GM19025 (cell line): ENCODE data around the gene KLHDC3.
"Not testable (repeated sequence)": the region's sequence is repeated elsewhere in the genome, so short reads cannot be mapped to it uniquely, and the experiment has no call there.

Experiments used
- ATAC-seq: cut with Tn5 transposase; IDR thresholded peaks from one replicate; pipeline ENCODE4 v1.9.1; 2021; ENCODE audit warnings: mild to moderate bottlenecking, low read depth, moderate library complexity; ENCODE audit not compliant: unreplicated experiment

KLHDC3 gene

DNA sequence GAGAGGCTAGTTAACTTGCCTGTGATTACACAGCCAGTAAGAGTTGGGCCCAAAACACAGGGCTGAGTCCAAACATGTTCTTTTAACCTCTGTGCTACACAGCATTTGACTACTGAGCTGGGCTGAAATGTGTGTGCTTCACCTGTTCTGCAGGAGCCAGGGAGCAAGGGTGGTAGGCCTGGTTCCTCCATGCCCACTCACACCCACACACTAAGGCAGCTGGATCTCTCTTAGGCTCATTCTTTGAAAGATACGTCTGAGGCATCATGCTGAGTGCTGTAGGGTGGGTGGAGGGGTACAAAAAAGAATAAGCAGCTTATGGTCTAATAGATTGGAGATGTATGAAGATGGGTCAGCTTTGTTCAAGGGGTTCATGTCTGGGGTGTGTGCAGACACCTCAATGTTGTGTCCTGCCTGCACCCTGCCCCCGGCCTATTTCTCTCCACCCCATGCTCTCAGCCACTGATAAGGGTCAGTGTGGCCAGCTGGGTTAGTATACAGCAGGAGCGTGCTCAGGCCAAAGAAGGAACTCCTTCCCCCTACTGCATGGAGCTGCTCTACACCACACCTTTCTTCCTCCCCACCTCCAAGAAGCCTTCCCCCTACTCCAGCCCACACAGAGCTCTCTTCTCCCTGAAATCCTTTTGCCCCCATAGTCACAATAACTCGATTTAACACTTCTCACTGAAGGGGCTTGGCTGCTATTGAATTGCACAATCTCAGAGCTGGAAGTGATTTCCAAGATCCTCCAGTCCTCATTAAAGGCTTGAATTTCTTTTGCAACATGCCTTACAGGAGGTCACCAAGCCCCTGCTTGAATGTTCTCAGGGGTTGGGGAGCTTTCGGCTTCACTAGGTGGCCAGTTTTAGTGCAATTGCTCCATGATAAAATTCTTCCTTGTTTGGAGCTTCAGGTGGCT, 26.3 kb upstream of the KLHDC3 start:
- ATAC-seq = no peak

DNA sequence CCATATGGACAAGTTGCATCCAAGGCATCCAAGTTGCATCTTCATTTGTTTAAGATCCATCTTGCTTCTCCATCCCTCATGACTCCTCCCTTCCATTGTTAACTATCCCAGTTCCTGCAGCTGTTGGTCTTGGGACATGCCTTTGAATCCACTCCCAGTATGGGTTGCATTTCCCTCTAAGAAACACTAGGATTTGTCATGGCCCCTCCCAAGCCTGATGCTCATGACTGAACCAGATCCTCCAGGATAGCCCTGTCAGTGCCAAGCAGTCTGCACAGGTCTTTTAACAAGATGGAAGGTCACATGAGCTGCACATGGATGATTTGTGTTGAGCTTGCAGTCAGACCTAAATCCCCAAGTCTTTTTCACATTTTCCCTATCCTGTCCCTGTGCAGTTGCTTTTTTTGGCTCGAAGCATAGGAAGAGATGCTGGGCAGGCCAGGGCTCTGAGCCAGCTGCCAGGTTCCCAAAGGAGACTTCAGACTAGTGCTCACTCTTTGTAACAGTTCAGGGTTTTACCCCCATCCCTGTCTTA, 25.5 kb upstream of the KLHDC3 start:
- no peak for ATAC-seq

DNA sequence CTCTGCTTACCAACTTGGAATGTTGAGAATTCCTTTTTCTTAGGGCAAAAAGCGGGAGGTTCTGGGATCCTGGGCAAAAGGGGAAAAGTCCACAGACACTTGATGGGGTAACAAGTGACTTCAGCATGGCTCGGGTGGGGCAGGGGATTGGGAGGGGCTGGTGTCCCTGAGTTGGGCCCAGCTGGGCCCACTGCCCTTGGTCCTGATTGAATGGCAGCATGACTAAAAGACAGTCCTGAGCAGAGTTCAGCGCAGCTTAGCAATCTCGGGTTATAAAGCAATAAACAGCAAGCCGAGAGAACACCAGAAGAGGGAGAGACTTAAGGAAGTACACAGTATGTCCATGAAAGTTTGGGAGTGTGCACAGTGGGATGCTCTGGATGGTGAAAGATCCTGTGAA, 24.1 kb upstream of the KLHDC3 start:
- ATAC-seq = no peak

DNA sequence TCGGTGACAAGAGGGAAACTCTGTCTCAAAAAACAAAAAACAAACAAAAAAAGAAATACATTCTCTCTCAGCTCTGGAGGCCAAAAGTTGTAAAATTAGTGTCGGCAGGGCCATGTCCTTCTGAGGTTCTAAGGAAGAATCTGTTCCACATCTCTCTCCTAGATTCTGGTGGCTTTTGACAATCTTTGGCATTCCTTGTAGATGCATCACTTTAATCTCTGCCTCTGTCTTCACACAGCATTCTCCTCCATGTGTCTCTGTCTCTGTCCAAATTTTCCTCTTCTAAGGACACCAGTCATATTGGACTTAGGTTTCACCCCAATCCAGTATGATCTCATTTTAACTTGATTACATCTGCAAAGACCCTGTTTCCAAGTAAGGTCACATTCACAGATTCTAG, 20.6 kb upstream of the KLHDC3 start:
- ATAC-seq = no peak

DNA sequence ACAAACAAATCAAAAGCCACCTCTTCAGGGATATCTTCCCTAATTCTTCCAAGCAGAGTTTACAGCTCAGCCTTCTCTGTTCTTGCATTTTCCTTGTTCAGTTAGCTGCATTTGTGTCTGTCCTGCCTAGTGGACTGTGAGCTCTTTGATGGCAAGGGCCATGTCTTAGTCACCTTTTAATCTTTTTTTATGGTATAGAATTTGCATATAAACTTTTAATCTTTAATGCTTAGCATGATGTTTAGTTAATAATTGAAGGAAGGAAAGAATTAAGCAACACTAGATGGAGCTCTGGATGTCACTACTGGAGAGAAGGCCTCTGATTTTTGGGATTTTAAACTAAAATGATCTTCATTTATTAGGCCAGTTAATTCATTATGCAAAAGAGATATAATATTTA, 17.5 kb upstream of the KLHDC3 start:
- no peak for ATAC-seq

DNA sequence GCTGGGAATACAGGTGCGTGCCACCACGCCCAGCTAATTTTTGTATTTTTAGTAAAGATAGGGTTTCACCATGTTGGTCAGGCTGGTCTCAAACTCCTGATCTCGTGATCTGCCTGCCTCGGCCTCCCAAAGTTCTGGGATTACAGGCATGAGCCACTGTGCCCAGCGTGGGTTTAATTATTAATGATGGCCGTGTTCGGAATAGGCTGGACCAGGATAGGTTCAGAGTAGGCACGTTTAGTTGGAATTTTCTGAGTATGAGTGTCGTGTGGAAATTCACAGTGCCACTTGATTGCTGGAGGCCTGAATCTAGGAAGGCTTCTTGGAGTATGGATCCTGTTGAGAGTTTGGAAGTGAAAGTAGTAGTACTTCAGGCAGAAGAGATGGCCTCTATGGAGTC, 15.8 kb upstream of the KLHDC3 start:
- not testable (repeated sequence) for ATAC-seq

DNA sequence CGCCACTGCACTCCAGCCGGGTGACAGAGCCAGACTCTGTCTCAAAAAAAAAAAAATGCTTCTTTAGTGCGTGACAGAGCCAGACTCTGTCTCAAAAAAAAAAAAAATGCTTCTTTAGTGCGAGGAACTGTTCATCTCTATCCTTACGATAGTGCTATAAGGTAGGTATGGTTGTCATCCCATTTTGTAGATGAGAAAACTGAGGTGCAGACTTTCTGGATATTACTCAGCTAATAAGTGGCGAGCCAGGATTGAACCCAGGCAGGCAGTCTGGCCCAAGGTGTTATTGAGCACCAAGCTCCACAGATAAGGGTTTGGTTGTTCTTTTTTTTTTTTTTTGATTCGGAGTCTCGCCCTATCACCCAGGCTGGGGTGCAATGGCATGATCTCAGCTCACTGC, 12.2 kb upstream of the KLHDC3 start:
- no peak for ATAC-seq

DNA sequence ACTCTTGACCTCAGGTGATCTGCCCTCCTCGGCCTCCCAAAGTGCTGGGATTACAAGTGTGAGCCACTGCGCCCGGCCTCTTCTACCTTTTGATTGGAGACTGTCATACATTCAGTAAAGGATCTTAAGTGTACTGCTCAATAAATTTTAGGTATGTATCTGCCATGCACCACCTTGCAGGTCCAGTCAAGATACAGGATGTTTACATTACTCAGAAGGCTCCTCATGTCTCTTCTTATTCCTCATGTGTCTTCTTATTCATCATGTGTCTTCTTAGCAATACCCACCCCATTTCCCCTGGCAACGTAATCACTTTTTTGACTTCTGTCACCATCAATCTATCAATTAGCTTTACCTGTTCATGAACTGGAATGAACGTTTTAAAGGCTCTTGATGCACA, 8.2 kb upstream of the KLHDC3 start:
- no peak for ATAC-seq

DNA sequence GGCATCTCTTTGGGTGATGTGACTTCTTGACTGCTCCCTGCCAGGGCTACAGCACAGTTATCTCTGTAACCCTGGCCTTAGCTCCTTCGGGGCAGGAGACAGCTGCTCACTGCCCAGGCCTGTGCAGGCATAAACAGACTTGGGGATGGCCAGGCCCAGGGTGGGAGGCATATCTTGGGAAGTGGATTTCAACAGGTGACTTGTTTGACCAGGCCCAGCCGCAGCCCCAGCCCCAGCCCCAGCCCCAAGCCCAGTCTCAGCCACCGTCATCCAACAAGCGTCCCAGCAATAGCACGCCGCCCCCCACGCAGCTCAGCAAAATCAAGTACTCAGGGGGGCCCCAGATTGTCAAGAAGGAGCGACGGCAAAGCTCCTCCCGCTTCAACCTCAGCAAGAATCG, 7.8 kb upstream of the KLHDC3 start:
- ATAC-seq = no peak

DNA sequence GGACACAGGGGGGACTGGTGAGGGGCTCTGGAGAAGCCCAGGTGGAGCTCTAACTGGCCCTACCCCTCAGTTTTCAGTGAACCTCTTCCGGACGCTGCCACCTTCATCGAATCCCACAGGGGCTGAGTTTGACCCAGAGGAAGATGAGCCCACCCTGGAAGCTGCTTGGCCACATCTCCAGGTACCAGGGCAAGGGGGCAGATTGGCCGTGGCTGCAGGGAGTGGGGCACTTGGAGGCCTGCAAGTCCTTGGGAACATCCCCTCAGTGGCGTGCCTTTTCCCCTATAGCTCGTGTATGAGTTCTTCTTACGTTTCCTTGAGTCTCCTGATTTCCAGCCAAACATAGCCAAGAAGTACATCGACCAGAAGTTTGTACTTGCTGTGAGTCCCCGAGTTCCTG, 6.9 kb upstream of the KLHDC3 start:
- ATAC-seq = no peak

DNA sequence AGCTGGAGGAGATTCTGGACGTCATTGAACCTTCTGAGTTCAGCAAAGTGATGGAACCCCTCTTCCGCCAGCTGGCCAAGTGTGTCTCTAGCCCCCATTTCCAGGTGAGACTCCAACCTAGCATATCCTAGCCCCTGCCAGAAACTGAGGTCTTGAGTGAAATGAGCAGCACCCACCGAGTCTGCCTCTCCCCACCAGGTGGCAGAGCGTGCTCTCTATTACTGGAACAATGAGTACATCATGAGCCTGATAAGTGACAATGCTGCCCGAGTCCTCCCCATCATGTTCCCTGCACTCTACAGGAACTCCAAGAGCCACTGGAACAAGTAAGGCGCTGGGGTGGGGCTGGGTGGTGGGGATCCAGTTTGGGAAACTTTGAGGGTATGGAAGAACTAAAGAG, 4.9 kb upstream of the KLHDC3 start:
- no peak for ATAC-seq

DNA sequence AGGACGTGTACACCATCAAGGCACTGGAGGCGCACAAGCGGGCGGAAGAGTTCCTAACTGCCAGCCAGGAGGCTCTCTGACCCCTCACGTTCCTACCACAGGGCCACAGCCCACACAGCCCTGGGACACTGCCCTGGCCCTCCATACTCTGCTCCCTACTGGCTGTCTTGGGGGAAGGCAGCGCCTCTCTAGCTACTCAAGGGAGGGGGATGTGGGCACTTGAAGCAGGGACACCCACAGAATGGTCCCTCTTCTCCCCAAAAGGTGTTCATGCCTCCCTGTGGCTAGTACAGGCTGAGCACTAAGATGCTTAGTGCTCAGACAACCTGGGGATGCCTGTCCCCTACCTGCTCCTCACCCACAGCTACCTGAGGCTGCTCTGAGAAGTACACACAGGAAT, 2.8 kb upstream of the KLHDC3 start:
- ATAC-seq = no peak

DNA sequence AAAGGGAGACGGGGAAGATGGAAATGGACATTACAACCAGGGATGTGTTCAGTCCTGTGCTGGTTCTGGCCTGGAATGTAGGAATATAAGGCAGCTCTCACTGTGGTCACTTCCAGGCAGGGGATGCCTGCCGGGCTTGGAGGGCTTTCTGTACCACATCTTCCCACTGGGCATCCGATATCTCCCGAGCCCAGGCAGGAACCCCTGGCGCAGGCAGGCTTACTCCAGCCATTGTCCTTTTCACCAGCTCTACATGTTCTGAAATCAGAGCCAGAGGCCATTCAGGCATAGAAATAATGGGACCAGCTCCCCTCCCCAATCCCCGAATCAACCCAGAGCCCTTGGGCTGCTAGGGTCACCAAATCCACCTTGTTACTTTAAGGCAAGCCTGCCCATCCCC, 1.7 kb upstream of the KLHDC3 start:
- ATAC-seq = no peak

DNA sequence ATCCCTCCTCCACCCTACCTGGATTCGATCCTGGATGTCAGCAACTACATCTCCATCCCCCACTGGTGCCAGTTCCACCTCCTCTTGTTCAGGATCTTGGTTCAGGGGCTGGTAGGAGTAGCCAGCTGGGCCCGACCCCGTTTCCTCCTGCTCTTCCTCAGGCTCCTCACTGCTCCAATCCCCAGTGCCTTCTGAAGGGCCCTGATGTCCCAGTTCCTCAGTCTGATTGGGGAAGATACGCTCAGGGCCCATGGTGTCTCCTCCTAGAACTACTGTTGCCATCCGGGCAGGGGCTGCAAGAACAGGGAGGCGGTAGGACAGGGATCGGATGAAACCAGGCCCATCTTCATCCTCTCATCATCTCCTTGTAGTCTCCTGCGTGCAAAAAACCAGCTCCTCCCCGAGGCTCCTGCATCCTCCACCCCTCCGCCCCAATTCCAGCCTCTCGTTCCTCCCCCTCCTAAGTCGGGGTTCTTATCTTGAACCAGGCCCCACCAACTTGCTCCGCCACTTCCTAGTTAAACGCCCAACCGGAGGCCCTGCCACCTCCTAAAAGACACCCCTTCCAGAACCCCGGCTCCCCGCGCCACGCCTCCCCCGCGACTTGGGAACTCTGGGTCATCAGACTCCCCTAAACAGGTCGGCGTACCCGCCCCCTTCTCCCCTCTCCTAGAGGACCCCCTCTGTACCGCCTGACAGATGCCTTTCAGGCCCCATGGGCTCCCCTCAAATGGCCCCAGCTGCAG, 779 bp upstream of the KLHDC3 start:
- ATAC-seq = no peak

DNA sequence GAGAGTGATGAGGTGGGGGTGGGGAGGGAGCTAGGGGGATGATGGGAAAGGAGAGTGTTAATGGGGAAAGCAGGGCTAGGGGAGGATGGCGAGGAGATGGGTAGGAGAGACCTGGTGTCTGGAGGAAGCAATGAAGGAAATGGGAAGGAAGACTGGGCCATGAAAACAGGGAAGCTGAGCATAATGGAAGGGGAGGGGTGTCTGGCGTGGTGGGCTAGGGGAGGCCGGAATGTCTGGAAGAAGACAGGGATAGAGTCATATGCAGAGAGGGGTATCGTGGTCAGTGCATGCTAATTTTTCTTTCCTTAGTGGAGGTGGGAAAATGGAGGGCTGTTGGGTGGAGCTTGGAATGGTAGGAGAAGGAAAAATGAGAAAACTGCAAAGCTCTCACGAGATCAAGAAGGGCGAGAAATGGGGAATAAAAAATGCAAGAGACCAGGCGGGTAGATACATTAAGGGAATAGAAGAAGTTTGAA, 423 bp downstream of the KLHDC3 start:
- ATAC-seq = no peak

DNA sequence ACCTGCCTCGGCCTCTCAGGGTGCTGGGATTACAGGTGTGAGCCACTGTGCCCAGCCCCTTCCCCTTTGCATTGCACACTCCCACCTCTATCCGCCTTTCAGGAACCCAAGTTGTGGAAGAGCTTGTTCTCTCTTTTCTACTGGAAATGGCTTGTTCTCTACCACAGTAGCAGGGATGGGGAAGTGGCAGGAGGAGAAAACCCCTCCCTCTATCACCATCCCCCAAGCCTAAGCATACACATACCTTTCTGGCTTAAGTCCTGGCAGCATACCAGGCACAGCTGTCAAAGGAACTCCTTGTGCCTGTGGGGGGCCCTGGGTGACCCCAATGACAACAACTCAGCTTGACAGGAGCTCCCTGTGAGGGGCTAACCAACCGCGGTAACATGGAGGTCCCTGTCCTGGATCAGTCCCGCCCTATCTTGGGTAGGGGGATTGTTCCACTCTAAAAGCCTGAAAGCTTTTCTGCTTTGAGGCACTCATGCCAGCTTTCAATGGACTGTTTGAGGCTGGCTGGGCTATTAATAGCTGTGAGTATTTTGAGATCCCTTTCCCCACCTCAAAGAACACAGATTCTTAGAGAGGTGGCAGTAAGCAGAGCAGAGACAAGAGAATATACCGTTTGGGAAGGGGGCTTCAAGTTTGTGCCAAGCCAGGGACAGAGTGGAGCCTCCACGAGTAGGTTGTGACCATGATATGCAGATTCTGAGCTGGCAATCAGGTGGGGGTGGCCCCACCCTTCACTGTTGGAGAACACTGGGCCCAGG, 2.3 kb downstream of the KLHDC3 start:
- ATAC-seq = no peak

DNA sequence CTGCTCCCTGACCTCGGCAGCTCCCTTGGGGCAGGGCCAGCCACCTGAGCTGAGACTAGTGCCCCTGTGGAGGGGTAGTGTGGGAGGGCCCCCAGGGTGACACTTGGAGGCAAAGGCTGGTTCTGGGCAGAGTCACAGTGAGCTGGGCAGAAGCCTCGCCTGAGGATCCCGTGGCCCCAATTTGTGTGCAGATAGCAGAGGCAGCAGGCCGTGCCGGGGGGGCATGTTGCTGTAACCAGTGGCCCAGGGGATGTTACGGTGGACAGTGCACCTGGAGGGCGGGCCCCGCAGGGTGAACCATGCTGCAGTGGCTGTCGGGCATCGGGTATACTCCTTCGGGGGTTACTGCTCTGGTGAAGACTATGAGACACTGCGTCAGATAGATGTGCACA, 2.9 kb downstream of the KLHDC3 start:
- ATAC-seq = no peak

DNA sequence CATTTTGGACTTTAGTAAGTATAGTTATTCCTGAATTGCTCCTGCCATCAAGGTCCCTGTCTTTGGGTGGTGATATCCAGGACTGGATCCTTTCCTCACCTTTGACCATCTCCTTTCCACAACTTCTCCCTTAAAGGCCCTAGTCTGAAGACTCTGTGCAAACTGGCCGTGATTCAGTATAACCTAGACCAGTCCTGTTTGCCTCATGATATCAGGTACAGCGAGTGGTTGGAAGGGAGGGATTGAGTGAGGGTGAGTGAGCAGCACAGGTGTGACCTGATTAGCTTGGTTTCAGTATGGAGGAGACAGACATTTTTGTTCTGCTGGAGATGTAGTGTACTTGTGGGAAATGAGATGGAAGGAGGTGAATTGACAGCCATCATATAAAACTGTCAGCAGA, 5.1 kb downstream of the KLHDC3 start:
- ATAC-seq = no peak

DNA sequence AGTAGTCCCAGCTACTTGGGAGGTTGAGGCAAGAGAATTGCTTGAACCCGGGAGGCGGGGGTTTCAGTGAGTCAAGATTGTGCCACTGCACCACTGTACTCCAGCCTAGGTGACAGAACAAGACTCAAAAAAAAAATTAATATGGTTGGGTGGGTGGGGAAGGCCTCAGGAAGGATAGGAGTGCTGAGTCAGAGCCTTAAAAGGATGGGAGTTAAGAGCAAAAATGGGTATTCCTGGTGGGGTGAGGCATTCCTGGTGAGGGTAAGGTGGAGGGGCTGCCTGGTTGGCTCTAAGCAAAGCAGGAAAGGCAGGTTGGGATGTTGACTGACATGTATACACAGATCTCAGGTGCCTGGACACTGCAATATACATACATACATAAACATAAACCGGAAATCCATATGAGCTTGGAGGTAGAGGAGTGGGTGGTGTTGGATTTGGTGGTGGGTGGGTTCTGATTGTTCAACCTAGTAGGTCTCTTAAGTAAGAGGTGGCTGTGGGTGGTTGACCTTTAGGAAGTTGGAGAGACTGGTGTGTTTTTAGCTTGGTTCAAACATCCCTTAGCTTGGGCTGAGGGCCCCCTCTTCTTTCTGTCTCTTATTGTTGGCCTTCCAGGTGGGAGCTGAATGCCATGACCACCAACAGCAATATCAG, 6.1 kb downstream of the KLHDC3 start:
- ATAC-seq = no peak

DNA sequence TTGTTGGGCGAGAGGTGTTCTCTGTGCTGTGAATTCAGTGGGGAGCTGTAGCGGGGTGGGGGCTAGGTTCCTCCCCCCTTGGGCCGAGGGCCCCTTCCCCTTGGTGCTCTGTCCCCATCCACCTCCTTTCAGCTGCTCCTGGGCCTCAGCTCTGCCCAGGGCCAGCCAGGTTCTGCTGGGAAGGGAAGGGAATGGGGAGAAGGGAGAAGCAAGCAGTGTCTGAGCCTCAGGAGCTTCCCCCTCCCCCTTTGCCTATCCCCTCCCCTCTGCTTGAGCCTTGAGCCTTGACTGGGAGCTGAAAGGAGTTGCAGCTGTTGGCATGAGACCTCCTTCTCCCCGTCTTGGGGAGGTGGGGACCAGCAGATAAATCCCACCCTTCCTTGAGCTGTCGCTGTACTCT, 6.8 kb downstream of the KLHDC3 start:
- ATAC-seq = no peak
